GM19025 (cell line): ENCODE data around the gene ARID3B.
A peak's percentile ranks its signal among the peaks of the same experiment; 100 is the strongest.

Experiments used
- ATAC-seq: cut with Tn5 transposase; IDR thresholded peaks from one replicate; pipeline ENCODE4 v1.9.1; 2021; ENCODE audit warnings: mild to moderate bottlenecking, low read depth, moderate library complexity; ENCODE audit not compliant: unreplicated experiment

The ARID3B gene

DNA sequence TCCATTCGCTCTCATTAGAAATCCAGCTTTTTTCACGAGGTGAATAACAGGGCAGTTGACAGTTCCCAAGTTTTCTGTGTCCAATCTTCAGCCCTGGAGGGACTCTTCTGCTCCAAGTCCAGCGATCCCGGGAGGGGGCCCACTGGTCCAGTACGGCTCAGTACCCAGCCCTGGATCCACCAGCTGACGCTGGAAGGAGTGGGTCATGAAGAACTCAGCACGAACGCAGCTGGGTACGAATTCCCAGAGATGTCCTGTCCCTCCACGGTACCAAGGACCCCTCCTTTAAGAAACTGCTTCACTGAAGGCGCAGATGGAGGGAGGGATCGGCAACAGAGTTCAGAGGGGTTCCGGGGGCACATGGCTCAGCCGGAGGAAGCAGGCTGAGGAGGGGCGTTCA, 58.1 kb downstream of the ARID3B start:
- no peak for ATAC-seq

DNA sequence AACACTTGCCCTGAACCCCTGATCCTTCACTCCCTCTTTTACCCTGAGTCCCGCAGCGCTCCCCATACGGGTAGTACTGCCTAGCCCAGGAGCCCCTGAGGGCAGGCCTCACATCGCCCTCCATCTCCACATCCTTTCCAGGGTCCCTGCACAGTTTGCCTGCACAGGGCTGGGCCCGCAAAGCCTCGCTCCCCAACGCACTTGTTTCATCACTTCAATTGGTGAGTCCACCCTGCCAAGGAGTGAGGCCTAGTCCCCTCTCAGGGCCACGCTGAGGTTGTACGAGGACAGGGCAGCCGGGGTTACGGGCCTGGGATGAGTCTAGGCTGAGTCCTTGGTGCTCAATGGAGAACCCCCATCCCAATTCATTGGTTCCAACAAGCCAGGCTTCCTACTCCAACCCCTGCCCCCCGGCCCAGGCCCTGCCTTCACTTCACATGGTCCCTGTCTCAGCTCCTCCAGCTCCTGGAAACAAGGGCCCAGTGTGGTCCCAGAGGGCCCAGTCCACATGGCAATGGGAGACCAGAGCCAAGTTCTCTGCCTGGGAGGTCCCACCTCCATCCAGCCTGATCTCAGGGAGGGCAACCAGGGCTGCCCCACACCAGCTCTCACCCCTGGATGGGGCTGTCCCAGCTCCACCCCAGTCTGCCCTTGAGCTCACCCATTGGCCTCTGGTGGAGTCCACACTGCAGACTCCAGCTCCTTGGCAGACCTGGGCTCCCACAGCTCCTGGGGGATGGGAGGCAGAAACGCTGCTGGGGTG, 62.2 kb downstream of the ARID3B start:
- ATAC-seq = no peak

DNA sequence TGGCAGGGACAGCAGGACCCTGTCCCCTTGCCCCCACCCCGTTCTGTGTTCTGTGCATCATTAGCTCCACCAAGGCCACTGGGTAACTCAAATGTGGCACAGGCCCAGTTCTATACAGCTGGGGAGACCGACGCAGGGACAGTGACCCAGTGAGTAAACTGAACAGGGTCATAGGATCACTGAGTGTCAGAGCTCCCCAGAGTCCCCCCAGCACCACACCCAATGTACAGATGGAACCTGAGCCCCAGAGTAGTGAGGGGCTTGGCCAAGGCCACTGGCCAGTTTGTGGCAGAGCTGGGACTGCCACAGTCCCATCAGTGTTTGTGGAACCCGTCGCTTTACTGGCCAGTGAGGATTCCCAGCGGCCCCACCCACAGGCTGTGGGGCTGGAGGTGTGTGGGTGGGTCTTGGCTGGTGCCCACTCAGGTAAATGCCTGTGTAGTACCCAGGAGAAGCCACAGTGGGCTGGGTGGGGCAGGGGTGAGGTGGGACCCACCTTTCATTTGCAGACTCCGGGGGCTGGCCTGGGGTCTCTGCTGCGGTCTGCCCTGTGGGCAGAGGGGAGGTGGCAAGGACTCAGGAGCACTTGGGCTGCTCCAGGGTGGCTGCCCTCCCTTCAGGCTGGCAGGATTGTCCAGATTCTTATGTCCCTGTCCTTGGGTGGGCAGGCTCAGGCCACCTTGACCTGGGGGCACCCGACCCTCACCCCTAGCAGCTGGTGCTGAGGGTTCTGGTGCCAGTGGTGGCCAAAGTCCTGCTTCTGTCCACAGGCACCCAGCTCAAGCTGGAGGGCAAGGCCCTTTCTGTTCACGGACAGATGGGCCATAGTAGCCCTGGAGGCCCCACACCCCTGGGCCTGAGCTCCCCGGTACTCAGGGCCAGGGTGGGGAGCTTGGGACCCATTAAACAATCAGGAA, 63.0 kb downstream of the ARID3B start:
- no peak for ATAC-seq

DNA sequence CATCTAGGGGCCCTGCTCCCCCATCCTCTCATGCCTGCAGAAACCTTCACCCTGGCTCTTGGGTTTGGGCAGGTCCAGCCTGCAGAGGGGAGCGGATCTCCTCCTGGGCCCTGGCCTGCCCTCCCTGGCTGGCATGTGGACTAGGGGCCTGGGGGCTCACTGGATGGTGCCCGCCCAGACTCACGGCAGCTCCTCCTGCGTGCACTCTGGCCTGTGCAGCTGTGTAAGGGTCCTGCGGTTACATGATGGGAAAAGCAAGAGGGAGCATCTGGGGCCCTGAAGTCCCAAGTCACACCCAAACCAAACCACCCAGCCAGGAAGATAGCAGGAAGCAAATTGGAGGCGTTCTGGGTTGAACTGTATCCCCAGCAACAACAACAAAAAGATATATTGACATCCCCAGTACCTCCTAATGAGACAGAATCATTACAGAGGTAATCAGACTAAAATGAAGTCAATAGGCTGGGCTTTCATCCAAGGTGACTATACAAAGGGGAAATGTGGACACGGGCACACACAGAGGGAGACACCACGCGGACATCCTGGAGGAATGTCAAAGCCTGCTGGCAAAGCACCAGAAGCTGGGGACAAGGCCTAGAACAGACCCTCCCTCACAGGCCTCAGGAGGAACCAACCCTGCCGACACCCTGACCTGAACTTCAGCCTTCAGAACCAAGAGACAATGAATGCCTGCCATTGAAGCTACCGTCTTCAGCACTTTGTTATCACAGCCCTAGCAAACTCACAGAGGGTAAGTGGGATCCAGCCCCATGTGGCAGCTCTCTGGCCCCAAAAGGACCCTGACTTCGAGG, 64.2 kb downstream of the ARID3B start:
- no peak for ATAC-seq

DNA sequence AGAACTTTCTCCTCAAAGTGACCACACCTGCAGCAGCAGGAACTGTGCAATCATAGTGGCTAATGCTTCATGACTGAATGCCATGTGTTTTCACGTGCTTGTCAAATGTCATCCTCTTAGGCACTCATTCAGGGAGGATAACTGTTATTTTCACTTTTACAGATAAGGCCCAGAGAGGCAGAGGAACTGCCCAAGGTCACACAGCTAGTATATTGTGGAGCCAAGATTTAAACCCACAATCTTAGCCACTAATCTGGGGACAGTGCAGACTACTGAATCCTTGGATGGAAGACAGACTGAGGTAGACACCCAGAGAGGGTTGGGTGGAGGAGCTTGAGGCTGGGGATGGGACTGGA, 64.8 kb downstream of the ARID3B start:
- ATAC-seq = no peak

DNA sequence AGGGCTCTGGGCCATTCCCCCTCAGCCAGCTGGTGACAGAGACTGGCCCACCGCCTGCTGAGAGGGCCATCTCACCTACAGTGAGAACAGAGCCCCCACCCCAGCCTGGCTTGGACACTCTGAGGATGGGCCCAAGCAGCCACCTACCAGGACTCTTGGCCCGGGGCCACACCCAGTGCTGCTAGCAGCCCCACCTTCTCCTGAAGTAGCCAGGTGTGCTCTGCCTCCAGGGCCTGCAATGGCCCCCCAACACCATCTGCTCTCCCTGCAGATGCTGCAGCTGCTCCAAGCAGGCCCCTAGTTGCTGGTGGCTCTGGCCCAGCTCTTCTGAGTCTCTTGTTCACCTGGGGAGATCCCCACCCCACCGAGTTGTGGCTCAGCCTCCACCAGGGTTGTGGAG, 67.8 kb downstream of the ARID3B start:
- no peak for ATAC-seq

DNA sequence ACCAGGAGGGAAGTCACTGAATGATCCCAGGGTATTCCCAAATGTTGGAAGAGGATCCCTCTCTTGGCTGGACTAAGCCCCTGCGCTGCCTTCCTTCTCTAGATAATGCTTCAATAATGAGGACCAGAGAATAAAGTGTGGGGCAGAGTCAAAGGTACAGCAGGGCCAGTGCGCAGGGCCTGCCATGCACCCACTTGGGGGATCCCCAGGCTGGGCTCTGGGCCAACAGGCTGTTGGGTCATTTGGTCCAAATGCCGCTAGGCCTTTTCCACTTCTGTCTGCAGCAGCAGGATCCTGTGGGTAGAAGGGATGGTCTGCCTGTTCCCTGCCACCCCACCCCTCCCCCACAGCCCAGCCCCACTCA, 68.9 kb downstream of the ARID3B start:
- no peak for ATAC-seq

DNA sequence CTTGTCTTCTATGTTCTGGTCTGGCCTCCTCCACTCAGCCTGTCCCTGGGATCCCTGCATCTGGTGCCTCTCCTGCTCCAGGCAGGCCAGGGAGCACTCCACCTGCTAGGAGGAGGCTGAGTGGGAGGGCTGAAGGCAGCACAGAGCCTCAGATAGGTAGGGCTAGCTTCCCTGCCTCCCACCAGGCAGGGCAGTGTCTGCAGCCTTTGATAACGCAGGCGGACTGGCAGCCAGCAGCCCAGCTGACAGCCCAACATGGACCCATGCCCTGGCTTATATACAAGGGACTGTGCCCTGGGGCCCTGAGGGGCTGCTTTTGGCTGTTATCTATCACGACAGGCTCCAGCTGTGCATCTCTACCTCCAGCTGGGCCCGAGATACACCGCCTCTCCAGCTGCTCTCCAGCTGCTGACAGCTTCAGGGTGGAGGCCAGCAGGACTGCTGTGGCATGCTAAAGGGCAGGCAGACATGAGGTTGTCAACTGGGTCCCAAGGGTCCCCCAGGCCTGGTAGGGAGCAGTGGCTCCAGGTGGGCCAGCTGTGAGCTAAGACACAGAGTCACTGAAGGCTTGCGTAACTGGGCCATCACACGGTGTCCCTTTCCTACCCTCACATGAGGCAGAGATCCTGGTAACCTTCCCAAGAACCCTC, 69.4 kb downstream of the ARID3B start:
- no peak for ATAC-seq

DNA sequence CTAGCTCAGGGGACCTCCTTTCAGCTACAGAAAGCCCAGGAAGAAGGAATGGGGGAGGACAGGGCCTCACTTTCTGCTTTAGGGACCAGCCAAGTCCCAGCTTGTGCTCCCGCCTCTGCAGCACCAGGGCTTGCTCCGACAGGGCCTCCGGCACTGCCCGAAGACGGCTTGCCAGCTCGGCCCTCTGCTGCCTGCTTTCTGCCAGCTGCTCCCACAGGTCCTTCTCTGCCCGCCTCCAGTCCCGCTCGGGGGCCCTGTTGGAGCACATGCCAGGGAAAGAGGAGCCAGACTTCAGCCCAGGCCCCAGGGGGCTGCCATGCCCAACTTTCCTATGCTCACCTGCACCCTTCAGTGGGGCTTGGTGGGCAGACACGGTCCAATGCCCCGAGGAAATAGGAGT, 70.3 kb downstream of the ARID3B start:
- ATAC-seq = no peak

DNA sequence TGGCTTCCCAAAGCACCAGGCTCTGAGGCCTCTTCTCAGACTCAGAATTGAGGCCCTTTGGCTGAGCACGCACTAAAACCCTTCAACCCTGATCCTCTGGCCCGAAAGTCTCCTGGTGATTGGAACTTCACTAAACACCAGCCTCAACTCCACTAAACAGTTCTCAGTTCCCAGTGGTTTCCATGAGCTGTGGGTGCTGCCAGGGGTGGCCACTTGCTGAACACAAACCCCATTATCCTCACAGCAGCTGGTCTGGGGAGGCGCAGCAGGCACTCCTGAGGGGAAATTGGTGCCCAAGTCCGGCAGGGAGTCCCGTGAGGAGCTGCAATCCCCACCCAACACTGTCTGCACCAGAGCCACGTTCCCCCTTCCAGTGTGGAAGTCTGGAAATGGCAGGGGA, 70.8 kb downstream of the ARID3B start:
- no peak for ATAC-seq

DNA sequence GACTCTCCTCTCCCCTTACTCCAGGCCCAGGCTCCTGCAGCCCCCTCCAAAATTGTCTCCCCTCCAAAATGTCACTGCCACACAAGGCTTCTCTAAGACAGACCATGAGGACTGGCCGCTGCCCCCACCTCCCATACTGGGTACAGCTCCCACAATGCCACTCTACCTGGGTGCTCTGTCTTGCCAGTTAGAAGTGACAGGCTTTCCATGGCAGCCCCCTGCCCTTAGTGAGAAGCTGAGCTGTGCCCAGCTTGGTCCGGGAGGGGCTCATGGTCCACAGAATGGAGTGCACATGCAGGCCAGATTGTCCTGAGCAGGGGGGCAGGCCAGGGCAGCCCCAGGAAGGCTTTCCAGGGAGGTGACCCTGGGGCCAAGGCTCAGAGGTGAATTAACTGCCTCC, 71.7 kb downstream of the ARID3B start:
- no peak for ATAC-seq

DNA sequence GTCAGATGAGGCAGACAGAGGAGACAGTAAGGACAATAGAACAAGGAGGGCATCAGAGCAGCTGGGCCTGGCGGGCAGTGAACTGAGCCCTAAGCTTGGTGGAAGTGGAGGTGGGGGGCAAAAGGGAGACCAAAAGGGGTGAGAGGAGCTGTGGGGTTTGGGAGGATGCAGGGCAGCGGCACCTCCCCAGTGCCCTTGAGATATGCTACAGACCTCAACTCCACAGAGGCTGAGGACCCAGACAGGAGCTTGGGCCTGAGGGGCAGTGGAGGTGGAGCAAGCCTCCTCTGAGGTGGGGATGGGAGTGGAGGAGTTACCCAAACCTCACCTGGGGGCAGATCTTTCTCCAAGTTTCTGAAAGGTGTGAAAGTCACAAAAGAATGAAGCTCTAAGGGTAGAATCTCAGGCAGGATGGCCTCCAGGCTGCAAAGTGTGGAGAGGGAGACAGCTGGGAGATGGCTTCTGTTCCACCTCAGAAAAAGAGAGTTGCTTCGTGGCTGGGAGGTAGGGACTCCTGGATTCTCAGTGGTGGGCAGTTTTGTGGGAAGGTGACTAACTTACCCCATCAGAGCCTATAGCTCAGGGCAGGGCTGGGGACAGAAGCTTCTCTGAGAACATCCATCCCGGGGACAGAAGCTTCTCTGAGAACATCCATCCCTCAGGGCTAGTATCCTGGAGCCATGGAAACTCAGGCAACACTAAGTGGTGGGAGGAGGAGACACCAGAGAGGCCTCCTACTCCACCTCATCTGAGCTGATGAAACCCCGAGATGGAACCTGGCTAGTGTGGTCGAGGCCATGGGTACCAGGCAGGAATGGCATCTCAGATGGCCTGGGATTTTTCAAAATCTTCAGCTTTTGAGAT, 72.3 kb downstream of the ARID3B start:
- ATAC-seq = no peak

DNA sequence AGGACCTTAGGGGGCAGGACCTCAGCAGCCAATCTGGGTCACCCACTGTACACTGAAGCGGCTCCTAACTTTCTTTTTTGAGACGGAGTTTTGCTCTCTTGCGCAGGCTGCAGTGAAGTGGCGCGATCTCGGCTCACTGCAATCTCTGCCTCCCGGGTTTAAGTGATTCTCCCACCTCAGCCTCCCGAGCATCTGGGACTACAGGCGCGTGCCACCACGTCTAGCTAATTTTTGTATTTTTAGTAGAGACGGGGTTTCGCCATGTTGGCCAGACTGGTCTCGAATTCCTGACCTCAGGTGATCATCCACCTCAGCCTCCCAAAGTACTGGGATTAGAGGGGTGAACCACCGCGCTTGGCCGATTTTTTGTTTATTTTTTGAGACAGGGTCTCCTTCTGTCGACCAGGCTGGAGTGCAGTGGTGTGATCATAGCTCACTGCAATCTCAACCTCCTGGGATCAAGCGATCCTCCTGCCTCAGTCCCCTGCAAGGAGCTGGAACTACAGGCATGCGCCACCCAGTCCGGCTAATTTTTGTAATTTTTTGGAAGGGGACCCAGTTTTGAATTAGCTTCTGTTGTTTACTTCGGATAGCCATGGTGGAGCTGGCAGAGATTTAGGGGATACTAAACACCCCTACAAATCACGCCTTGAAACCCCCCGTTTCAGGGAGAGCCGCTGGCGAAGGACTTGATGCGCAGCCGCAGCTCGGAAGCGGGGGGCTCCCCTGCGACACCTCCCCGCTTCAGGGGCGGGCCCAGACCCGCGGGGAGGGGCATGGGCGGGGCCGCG, 73.1 kb downstream of the ARID3B start:
- ATAC-seq = no peak

DNA sequence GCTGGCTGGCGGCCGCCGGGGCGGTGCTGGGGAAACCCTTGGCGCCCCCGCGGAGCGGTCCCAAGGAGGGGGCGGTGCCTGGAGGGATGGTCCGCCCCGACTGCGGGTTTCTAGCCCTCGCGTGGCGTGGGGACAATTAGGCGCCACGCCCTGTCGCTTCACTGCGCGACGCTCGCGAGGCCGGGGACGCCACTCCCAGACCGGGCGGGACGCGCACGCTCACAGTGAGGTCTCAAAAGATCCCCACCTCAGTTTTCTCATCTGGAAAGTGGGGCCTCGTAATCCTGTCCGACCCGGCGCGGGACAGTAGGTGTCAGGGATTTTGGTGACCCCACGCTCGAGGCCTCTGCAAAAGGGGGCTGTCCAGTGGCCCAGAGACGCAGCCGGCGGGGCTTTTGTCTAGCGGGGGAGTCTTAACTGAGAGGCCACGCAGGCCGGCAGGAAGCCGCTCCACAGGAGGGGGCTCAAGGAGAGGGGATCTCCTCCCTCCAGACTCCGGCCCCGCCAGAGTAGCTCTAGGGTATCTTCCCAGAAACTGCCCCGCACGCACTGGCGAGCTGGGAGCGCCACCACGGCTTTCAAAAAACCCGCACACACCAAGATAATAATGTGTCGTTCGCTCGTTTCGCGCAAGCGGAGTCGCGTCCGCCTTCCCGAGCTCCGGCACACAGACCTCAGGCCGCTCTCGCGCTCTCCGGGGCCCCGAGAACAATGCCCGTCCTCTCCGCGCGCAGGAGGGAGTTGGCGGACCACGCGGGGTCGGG, 73.9 kb downstream of the ARID3B start:
- ATAC-seq = peak; percentile 51

DNA sequence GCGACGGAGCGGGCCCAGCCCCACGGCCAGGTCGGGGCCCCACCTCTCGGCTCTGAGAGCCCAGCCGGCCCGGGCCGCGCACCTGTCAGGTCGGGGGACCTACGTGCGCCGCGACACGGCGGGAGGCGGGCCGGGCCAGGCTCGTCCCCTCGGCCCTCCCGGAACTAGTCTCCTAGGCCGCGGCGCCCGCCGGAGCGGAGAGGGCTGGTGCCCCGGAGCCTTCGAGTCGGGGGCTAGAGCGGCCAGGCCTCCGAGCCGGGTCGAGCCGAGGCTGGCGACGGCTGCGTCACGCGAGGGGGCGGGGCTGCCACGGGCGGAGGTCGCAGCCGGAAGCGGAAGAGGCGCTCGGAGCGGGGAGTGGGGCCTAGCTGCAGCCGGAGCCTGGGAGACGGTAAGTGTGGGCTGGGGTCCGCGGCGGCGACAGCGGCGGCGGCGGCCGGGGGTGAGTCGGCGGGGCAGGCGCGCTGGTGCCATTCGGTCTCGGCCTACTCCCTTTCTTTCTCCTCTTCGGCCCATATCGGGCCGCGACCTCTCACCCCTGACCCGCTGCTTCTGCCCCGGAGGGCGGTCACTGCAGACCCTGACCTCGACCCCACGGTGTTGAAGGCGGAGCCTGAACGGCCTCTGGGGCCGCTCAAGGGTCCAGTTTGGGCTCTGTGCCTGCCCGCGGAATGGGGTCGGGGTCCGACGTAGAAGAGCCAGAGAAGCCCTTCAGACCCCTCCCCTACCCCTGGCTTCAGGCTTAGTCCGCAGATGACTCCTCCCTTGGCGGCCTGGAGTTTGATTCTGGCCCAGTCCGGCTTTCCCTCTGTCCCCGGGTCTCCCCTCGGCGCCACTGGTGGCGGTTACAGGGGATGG, 74.7 kb downstream of the ARID3B start, which contains the start of gene CLK3:
Gene CLK3, plus strand, starts transcription at position 329 of the 858 bp plus-strand sequence. CDS start 3,361 bp downstream, outside the sequence.
- ATAC-seq = peak; percentile 78

DNA sequence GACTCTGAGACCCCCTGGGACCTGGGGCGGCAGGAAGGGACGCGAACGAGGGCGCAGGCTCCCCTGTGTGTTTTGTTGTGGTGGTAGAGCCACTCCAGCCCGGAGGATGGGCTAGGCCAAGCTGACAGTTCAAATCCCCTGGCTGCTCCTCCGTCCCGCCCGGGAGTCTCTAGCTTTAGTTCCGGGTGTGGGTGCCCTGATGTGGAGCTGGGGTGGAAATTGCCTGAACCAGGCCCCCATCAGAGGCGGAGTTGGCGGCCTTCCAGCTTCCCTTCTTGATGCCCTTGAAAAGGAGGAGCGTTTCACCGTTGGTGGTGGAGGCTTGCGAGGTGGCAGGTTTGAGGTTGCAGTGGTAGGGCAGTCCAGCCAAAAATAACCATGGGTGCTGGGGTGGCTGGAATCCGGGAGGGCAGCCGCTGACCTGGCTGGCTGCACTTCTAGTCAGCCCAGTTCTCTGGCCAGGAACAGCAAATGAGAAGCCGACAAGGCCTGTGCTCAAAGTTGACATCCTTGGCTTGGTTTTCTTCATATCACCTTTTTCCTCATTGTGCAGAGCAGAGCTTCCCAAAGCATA, 75.4 kb downstream of the ARID3B start:
- no peak for ATAC-seq

DNA sequence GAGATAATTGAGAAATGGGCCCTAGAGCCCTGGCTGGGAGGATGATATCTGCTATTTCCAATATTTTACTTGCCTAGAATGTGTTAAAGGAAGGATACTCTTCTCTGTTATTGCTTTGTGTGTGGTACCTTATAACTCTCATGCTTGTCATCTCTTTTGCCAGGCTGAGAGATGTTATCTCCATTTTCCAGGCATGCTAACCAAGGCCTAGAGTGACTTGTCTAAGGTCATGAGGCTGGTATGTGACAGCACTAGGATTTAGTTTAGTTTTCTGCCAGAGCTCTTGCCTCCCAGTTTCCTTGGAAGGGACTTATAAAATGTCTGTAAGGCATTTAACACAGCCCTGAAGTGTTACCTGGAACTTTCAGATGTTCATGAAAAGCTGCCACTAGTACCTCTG, 76.0 kb downstream of the ARID3B start:
- ATAC-seq = no peak
